Measurements from ENCODE around the gene SERGEF.

SERGEF gene

GRCh38 chr11:17744151-17744940, 268.5 kb downstream of the SERGEF start:
- no peak for DNase-seq

DNA sequence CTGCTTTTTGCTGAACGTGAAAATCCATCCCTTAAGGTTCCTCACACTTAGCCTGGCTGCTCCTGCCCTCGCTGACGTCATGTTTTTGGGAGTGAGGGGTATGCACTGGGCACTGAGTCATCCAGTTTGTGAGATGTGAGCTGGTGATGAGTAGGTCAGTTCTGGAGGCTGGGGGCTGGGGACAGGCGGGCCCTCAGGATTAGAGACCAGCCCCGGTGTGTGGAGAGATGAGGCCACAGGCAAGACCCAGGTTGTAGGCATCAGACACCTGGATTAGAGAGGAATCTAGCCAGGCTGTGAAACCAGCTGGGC, 269.1 kb downstream of the SERGEF start:
- DNase-seq, result no peak

DNA sequence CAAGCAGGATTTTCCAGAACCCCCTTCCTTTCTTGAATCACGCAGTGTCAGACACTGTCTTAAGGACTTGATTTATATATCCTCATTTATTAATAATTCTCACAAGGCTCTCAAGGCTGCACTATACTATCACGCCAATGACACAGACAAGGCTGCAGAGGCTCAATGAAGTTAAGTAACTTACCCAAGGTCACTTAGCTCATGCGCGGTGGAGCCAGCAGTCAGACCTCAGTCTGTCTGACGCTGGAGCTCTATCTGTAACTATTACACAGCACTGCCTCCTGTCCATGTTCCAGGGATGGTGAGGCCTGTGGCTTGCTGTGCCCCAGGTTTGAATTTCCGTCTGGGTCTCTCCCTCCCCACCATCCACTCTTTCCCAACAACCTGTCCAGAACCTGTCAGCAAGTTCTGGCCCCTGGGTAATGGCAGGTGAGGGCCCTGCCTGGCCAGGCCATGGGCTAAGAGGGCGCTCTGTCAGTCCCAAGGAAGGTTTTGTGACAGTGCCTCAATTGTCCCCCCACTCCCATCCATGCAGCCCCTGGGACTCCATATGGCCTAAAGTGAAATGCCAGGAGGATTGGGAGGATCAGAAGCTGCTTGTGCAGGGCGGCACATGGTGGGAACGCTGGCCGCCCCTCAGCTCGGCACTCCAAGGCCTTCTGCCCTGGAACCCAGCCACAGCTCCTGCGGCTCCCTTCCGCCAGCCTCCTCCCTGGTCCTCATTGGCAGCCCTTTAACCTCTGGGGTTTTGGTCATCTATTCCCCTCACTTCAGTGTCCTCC, 269.6 kb downstream of the SERGEF start:
- DNase-seq, result no peak

DNA sequence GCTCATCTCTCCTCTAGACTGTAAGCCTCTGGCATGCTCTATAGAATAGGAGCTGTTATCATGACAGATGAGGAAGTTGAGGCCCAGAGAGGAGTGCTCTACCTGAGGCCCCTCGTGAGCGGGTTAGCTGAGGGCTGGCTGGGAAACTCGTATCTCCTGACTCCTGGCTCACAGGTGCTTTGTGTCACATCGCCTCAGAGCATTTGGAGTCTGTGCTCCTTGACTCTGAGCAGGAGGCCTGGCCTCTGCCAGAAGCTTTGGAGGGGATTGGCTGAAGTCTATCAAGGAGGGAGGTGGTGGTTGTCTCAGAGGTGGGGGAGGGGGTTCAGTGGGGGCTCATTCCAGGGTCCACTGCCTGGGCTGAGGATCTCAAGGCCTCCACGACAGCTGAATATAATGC, 270.8 kb downstream of the SERGEF start:
- no peak for DNase-seq

GRCh38 chr11:17741487-17741886, 271.4 kb downstream of the SERGEF start:
- no peak for DNase-seq

DNA sequence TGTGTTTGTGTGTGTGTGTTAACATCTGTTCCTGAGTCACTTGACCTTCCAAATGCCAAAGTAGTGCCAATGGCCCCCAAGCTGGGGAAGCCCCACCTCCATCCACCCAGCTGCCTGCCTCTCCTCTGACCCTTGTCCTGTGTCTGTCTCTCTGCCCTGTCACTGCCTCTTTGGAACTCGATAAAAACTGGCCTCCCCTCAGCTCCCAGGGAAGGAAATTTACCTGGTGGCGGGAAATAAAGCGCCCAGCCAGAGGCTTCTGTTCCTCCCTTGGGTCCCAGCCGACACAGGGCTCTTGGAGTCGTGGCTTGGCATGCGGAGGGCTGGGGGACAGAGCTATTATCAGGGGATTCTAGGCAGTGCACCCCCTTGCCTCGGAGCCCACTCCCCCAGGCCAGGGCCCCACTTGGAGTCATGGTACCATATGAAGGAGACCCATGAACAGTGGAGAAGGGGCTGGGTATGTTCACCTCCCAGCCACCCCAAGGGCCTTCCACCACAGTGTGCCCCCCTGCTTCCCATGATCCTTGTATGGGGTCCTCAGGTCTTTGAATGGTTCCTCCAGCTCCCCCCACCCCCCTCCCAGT, 272.1 kb downstream of the SERGEF start:
- DNase-seq, result no peak

GRCh38 chr11:17739945-17740338, 272.9 kb downstream of the SERGEF start:
- DNase-seq, result no peak

- DNase-seq, result no peak
Observed at GRCh38 chr11:17738151-17738973, 274.5 kb downstream of the SERGEF start.
